ENCODE measurements around the gene LILRA5.
"Not testable (repeated sequence)": the region's sequence is repeated elsewhere in the genome, so short reads cannot be mapped to it uniquely, and the experiment has no call there.

Gene LILRA5

GRCh38 chr19:54302257-54302656 lies 10.7 kb downstream of the LILRA5 start:
- DNase-seq (ENCODE audit: low read depth in 2 of 2) = no peak

- DNase-seq (ENCODE audit: low read depth in 2 of 2) = no peak
These were observed 13.5 kb downstream of the LILRA5 start for GRCh38 chr19:54299515-54299914.

DNA sequence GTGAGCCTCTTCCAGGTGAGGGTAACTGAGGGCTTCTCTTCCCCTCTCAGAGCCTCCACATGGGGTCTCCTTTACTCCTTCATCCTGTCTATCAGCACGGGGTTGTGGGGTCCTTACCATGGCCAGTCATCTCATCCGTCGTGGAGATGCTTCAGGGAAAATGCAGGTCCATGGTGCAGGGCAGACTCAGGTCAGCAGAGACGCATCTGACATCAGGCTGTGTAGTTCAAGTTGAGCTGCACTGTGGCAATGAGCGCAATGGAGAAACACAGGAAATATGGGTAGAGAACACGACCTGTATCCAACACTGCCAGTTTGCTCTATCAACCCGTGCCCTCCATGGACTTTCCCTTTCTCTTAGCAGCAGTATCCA lies 13.9 kb downstream of the LILRA5 start:
- no peak for DNase-seq (ENCODE audit: low read depth in 2 of 2)

- no peak for DNase-seq (ENCODE audit: low read depth in 2 of 2)
These were observed 14.4 kb downstream of the LILRA5 start for GRCh38 chr19:54298357-54299125.

GRCh38 chr19:54297759-54298305 lies 15.1 kb downstream of the LILRA5 start:
- DNase-seq (ENCODE audit: low read depth in 2 of 2) = no peak

DNA sequence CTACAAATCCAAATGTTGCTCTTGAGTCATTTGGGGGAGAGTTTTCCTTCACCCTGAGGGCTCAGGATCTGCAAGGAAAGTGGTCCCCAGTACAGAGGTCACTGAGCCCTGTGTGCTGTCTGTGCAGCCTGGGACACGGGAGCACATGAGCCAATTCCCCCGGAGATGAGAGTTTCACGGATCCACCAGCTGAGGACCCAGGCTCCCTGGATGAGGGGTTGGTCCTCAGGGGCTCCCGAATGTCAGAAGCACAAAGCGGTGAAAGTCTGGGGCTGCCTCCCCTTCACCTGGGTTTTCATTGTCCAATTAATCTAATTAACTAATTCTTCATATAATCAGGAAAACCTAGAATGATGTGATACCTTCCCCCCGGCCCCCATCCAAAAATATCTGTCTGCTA lies 18.4 kb downstream of the LILRA5 start:
- DNase-seq (ENCODE audit: low read depth in 2 of 2) = no peak

- DNase-seq (ENCODE audit: low read depth in 2 of 2) = not testable (repeated sequence)
These were observed 23.8 kb downstream of the LILRA5 start for GRCh38 chr19:54289160-54289559.

DNA sequence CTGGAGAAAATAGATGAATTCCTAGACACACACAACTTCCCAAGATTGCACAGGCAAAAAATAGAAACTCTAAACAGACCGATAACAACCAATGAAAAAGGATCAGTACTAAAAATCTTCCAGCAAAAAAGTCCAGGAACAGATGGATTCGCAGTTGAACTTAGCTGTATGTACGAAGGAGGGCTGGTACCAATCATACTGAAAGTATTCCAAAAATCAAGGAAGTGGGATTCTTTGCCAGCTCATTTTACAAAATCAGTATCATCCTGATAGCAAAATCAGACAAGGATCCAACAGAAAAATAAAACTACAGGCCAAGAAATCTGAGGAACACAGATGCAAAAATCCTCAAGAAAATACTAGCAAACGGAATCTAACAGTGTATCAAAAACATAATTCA lies 25.5 kb downstream of the LILRA5 start:
- DNase-seq (ENCODE audit: low read depth in 2 of 2) = no peak

- not testable (repeated sequence) for DNase-seq (ENCODE audit: low read depth in 2 of 2)
These were observed 26.7 kb downstream of the LILRA5 start for GRCh38 chr19:54286283-54286682.

GRCh38 chr19:54285427-54286056 lies 27.4 kb downstream of the LILRA5 start:
- not testable (repeated sequence) for DNase-seq (ENCODE audit: low read depth in 2 of 2)

DNA sequence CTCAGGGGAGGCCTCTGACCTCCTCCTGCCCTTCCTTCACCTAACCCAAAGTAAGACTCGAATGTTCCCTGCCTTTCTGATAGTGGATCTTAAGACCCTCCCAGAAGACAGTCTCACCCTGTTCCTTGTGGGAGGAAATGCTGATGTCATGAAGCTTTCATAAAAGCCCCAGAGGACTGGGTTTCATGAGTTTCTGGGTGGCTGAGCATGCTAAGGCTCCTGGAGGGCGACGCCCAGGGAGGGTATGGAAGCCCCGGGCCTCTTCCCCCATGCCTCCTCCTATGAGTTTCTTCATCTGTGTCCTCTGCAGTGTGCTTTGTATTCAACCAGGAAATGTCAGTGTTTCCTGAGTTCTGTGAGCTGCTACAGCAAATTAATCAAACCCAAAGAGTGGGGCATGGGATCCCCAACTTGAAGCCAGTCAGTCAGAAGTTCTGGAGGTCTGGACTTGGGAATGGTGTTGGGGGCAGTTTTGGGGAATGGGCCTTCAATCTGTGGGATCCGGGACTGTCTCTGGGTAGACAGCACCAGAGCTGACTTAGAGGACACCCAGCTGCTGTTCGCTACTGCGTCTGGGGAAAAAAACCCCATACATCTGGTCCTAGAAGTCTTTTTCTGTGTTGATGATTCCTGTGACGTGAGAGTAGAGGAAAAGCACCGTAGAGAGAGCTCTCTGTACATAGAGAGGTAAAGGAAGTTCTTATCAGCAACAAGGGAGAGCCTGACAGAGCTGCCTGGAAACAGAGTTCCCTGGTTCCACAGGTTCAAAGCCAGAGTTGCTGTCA lies 30.1 kb downstream of the LILRA5 start:
- DNase-seq (ENCODE audit: low read depth in 2 of 2) = no peak

- not testable (repeated sequence) for DNase-seq (ENCODE audit: low read depth in 2 of 2)
These were observed 31.3 kb downstream of the LILRA5 start for GRCh38 chr19:54281729-54282075.

- no peak for DNase-seq (ENCODE audit: low read depth in 2 of 2)
These were observed 31.8 kb downstream of the LILRA5 start, which contains the start of gene LILRB2 for GRCh38 chr19:54281007-54281728. Gene LILRB2 (minus strand): TSS chr19:54281110. CDS start chr19:54280496, 614 bp downstream.

GRCh38 chr19:54280441-54280840 lies 32.5 kb downstream of the LILRA5 start:
- not testable (repeated sequence) for DNase-seq (ENCODE audit: low read depth in 2 of 2)

- not testable (repeated sequence) for DNase-seq (ENCODE audit: low read depth in 2 of 2)
These were observed 32.9 kb downstream of the LILRA5 start for GRCh38 chr19:54280025-54280424.

DNA sequence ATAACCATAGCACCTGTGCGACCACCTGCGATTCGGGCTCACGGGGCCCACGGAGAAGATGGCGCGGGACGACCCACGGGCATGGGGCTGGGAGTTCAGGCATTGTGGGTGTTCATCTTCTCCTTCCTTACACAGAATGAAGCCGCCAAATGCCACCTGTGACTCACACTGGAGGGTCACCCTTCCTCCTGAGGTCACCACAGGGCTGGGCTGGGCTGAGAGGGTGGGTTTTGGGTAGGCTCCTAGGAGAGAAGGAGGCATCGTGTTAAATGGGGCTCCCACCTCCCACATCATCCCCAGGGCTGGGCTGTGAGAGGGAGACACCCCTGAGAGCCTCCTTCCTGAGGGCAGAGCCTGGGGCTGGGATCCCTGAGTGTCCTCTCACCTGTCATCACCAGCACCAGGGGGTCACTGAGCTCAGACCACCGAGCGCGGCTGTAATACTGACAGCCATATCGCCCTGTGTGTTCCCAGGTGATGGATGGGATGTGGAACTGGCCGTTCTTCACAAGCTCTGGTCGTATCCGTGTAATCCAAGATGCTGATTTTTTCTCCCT lies 33.5 kb downstream of the LILRA5 start:
- DNase-seq (ENCODE audit: low read depth in 2 of 2) = no peak

DNA sequence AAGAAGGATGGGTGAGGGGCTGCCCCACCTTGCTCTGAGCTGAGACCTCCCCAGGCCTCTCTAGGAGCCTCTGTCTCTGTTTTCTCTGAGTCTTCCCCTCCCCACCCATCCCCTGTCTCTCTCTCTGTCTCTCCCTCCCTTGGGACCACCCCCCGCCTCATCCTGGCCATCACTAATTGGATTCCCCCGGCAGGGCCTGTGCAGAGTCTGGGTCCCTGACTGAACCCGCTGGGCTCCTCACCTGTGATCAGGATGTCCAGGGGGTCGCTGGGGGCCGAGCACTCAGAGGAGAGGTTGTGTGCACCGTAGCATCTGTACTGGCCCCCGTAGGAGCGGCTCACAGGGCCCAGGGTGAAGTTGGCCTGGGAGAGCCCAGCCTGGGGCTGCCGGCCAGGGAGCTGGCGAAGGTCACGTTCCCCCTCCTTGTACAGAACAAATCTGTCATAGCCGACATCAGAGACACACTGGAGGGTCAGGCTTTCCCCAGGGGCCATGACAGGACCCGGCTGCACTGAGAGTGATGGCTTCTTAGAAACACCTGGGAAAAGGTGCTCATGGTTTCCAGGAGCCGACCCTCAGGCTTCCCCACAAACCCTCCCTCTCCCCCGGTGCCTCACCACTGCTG lies 34.3 kb downstream of the LILRA5 start:
- DNase-seq (ENCODE audit: low read depth in 2 of 2) = not testable (repeated sequence)

DNA sequence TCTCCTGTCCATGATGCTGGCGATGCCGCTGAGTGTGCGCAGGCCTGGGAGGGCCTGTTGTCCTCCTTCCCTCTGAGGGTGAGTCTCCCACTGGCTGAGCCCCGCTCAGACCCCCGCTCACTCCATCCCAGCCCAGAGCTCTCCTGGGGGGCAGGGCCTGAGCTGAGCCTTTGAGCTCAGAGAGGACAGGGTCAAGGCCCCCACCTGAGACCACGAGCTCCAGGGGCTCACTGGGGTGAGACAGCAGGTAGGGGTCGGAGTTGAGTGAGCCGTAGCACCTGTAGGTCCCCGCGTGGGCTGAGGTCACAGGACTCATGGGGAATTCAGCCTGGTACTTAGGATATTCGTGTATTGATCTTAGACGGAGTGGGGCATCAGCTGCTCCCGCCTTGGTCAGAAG lies 34.9 kb downstream of the LILRA5 start:
- not testable (repeated sequence) for DNase-seq (ENCODE audit: low read depth in 2 of 2)

- not testable (repeated sequence) for DNase-seq (ENCODE audit: low read depth in 2 of 2)
These were observed 35.8 kb downstream of the LILRA5 start for GRCh38 chr19:54277111-54277615.

DNA sequence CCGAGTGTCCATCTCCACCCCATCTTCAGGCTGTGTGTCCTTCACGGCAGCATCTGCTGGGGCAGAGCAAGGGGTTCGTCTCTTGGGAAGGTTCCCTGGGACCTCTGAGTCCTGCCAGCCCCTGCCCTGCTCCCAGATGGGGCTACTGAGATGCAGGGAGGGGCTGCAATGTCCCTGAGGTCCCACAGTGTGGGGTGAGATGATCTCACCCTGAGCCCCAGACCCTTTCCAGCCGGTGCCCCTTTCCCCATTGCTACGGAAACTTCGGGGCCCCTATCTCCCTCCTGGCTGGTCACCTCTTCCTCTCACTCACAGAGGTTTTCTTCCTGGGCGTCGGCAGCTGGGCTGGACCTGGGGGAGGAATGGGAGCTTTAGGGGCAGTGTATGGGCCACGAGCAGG lies 37.0 kb downstream of the LILRA5 start:
- no peak for DNase-seq (ENCODE audit: low read depth in 2 of 2)

GRCh38 chr19:54274516-54274915 lies 38.5 kb downstream of the LILRA5 start:
- DNase-seq (ENCODE audit: low read depth in 2 of 2) = not testable (repeated sequence)

Measured in stimulated activated CD4-positive, alpha-beta T cell treated with anti-CD3 and anti-CD28 coated beads, Interleukin-1b, Interleukin-23, amount 100 ng/mL, for 4 hours (primary cell).